ENCODE measurements around the gene FCHO1.

DNA sequence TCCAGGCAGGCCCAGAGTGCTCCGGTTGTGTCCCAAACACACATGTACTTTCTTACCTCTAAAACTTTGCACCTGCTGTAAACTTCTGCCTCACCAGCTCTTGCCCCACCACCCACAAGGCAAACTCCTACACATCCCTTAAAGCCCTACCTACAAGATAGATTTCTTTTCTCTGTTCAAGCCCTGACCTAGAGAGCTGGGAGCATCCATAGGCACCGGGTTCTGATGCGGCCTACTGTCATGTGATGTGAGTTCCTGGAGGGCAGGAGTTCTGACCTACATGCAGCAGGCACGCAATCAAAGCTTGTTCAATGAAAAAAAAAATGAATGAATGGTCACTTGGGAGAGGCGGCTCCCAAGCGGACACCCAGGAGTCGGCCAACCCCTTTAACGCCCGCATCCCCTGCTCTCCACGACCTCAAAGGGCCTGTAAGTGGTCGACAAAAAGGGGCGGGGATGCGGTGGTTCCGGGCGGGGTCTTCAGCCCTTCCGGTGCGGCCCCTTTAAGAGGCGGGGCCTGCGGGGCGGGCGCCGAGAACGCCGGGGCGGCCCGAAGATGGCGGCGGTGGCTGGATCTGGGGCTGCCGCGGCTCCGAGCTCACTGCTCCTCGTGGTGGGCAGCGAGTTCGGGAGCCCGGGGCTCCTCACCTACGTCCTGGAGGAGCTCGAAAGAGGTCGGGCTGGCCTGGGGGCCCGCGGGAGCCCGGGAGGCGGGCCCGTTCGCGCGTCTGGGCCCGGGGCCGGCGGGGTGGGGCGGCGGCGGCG, 32.1 kb upstream of the FCHO1 start, which contains the start of gene MAP1S:
- TF ChIP-seq, protein P1, sequence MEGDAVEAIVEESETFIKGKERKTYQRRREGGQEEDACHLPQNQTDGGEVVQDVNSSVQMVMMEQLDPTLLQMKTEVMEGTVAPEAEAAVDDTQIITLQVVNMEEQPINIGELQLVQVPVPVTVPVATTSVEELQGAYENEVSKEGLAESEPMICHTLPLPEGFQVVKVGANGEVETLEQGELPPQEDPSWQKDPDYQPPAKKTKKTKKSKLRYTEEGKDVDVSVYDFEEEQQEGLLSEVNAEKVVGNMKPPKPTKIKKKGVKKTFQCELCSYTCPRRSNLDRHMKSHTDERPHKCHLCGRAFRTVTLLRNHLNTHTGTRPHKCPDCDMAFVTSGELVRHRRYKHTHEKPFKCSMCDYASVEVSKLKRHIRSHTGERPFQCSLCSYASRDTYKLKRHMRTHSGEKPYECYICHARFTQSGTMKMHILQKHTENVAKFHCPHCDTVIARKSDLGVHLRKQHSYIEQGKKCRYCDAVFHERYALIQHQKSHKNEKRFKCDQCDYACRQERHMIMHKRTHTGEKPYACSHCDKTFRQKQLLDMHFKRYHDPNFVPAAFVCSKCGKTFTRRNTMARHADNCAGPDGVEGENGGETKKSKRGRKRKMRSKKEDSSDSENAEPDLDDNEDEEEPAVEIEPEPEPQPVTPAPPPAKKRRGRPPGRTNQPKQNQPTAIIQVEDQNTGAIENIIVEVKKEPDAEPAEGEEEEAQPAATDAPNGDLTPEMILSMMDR (IDR thresholded peaks at IDR 0.05; ENCODE audit: low read depth, low read length, missing input control) = no peak
- TF ChIP-seq, protein P2, sequence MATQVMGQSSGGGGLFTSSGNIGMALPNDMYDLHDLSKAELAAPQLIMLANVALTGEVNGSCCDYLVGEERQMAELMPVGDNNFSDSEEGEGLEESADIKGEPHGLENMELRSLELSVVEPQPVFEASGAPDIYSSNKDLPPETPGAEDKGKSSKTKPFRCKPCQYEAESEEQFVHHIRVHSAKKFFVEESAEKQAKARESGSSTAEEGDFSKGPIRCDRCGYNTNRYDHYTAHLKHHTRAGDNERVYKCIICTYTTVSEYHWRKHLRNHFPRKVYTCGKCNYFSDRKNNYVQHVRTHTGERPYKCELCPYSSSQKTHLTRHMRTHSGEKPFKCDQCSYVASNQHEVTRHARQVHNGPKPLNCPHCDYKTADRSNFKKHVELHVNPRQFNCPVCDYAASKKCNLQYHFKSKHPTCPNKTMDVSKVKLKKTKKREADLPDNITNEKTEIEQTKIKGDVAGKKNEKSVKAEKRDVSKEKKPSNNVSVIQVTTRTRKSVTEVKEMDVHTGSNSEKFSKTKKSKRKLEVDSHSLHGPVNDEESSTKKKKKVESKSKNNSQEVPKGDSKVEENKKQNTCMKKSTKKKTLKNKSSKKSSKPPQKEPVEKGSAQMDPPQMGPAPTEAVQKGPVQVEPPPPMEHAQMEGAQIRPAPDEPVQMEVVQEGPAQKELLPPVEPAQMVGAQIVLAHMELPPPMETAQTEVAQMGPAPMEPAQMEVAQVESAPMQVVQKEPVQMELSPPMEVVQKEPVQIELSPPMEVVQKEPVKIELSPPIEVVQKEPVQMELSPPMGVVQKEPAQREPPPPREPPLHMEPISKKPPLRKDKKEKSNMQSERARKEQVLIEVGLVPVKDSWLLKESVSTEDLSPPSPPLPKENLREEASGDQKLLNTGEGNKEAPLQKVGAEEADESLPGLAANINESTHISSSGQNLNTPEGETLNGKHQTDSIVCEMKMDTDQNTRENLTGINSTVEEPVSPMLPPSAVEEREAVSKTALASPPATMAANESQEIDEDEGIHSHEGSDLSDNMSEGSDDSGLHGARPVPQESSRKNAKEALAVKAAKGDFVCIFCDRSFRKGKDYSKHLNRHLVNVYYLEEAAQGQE (IDR thresholded peaks at IDR 0.05) = no peak
- TF ChIP-seq NR2F2 (IDR thresholded peaks at IDR 0.05) (no peak), SP1 (IDR thresholded peaks at IDR 0.05) (no peak), YY1 (IDR thresholded peaks at IDR 0.05) (peak; percentile 95), RAD21 (IDR thresholded peaks at IDR 0.05) (no peak)
- TF ChIP-seq, protein P3, sequence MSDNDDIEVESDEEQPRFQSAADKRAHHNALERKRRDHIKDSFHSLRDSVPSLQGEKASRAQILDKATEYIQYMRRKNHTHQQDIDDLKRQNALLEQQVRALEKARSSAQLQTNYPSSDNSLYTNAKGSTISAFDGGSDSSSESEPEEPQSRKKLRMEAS (IDR thresholded peaks at IDR 0.05) = peak; percentile 44
- TF ChIP-seq, protein P4, sequence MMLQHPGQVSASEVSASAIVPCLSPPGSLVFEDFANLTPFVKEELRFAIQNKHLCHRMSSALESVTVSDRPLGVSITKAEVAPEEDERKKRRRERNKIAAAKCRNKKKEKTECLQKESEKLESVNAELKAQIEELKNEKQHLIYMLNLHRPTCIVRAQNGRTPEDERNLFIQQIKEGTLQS (IDR thresholded peaks at IDR 0.05) = no peak
